Adipose tissue (tissue), 3 donors: ENCODE results near the gene EXOC8. TPM values are rescaled to one million over a fixed set of nuclear protein-coding genes. Genes with fewer than 3 reads are reported as not detected.

Source experiments
- H3K27ac ChIP-seq: one replicate; pipeline ENCODE4 v1.5.1; 2013; ENCODE audit warnings: low read depth, low read length
- WGBS, 3 donors: extraction: QIAGEN DNeasy Blood & Tissue Kit; methylation state at CpG; one replicate each; pipeline ENCODE4 v1.1.7; 2013; 5-methylcytosine and 5-hydroxymethylcytosine counted together
- polyA plus RNA-seq, 3 donors: library from polyadenylated mRNA; stranded (reverse); fragments of 200-250 nt; gene quantifications; one replicate each; pipeline ENCODE4 v1.2.3, GENCODE V29; 2013
- donor health status: healthy with polysubstance abuse.
- donor health status: Bipolar disorder and iron deficiency.
- donor health status: healthy.

EXOC8 gene, protein sequence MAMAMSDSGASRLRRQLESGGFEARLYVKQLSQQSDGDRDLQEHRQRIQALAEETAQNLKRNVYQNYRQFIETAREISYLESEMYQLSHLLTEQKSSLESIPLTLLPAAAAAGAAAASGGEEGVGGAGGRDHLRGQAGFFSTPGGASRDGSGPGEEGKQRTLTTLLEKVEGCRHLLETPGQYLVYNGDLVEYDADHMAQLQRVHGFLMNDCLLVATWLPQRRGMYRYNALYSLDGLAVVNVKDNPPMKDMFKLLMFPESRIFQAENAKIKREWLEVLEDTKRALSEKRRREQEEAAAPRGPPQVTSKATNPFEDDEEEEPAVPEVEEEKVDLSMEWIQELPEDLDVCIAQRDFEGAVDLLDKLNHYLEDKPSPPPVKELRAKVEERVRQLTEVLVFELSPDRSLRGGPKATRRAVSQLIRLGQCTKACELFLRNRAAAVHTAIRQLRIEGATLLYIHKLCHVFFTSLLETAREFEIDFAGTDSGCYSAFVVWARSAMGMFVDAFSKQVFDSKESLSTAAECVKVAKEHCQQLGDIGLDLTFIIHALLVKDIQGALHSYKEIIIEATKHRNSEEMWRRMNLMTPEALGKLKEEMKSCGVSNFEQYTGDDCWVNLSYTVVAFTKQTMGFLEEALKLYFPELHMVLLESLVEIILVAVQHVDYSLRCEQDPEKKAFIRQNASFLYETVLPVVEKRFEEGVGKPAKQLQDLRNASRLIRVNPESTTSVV
- polyA plus RNA-seq, result 1 to 10 TPM; 2.9 to 5.3 (median 3.7) TPM

DNA sequence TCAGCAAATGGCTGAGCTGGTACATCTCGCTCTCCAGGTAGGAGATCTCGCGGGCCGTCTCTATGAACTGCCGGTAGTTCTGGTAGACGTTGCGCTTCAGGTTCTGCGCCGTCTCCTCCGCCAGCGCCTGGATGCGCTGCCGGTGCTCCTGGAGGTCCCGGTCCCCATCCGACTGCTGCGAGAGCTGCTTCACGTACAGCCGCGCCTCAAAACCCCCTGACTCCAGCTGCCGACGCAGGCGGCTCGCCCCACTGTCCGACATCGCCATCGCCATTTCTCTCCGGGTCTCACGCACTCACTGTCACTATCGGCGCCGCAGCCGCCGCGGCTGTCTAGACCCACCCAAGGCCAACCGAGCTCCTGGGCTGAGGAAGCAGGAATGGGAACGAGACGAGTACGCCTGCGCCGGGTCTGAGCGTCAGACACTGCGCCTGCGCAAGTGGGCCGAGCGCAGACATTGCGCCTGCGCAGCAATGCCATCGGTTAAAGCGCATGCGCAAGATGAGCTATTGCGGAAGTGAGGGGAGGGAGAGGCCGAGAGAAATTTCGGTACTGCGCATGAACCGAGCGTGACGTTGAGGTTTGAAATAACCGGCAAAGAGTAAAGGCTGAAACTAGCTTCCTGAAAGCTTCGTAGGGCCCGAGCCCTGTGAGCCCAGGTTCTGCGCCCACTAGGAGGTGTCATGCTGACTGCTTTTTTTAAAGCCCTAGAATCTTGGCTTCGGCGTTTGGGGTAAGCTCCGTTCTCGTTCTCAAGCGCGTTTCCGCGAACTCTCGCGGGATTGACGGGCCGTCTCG, at the start of gene EXOC8:
EXOC8 (minus strand) TSS at position 381 of the 798 bp plus-strand sequence; CDS start at position 274, 107 bp downstream.
- peak within 1 kb of the TSS; percentile 53 for H3K27ac ChIP-seq
- 0 to 1% (median 0%) methylated on average over 74 of the region's 74 CpGs for WGBS, 3 donors

DNA sequence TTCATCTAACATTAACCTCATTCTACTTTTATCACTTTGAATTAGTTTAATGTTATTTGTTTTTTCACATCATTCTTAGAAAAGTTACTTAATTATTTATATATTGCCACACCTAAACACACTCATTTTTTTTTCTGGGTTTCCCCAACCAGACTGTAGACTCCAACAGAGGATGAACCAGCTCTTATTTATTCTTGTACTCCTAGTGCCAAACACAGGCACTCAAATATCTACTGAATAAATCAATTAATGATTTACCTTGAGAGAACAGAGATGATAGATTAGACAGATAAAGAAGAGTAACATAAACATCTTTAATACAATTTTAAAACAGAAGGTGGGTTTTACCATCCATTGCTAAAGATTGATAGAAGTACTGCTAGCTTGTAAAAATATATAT, 48.8 kb upstream of the EXOC8 start:
- no peak overlapping the region for H3K27ac ChIP-seq

DNA sequence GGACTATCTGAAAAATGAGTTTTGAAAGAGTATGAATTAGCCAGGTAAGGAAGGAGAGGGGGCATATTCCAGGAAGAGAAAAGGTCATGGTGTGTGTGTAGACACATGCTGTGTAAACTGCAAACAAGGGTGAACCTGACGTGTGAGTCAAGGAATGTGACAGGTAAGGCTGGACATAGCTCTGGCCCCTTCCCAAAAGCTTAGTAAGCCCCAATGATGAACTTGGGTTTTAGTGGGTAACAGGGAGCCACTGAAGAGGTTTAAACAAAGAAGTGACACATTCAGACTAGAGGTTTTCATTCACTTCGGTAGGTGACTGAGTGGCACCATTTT, 47.7 kb upstream of the EXOC8 start:
- 63 to 93% (median 91%) methylated on average over 2 of the region's 2 CpGs for WGBS, 3 donors
- no peak overlapping the region for H3K27ac ChIP-seq

DNA sequence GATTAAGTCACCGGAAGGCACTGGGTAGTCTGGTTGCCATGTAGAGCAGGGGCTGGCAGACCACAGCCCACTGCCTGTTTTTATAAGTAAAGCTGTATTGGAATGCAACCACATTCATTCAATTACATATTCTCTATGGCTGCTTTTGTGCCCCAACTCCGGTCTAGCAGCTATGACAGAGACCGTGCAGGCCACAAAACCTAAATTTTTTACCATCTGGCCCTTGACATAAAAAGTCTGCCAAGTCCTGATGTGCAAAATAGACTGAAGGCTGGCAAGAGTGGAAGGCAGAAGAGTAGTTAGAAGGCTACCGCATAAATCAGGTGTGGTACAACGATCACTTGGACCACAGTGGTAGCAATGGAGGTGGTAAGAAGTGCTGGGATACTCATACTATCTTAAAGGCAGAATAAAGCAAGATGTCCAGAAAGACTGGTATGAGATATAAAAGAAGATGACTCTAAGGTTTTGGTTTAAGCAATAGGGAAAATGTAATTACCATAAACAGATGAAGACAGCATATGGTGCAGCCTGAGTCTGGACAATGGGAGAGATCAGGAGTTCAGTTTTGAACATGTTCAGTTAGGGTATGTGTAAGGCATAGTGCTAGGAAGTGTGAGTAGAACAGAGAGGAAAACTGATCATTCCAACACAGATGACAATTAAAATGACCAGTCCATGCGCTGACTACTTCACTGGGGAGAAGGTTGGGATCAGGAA, 47.2 kb upstream of the EXOC8 start:
- H3K27ac ChIP-seq, result no peak overlapping the region
- 93 to 98% (median 94%) methylated on average over 6 of the region's 6 CpGs for WGBS, 3 donors

DNA sequence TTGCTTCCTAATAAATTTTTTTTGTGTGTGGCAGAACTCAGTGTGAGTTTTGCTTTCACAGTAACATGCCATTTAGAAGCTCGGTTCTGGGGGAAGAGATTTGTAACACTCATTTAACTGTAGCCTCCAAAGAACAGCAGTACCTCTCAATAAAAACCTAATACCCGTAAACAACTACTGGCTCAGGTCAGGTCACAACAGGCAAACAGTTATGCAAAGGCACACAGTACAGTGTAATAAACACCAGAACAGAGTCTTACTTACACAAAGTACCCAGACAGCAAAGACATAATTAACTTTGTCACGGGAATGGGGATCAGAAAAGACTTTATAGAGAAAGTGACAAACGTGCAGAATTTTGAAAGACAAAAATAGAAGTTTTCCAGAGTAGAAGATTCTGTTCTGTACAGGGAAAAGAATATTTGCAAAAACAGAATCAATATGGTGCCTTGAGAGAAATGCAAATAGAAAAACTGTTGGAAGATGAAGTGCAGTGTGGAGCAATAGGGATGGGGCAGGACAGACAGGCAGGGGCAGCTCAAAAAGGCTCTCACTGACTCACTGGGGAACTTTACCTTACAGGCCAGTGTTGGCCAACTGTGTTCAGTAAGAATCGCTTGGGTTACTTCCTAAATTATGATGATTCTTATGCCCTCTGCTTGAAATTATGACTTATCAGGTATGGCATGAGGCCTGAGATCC, 45.7 kb upstream of the EXOC8 start:
- H3K27ac ChIP-seq, result no peak overlapping the region
- 66 to 77% (median 70%) methylated on average over 5 of the region's 5 CpGs for WGBS, 3 donors

DNA sequence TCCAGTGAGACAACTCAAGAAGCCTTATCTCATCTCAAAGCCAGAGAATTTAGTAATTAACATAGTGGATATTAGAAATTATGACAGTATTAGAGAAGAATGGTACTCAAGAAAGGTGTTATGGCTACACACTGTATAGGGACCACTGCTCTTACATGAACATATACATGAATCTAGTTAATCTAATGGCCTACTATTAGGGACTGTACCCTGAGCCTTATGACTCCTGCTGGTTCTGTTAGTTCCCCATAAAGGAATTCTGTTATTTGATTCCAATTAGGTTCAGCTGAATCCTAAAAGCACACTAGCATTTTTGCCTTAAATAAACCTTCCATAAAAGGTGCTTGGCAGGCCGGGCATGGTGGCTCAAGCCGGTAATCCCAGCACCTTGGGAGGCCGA, 44.8 kb upstream of the EXOC8 start:
- H3K27ac ChIP-seq, result no peak overlapping the region
- WGBS, 3 donors, result 86 to 95% (median 87%) methylated on average over 3 of the region's 3 CpGs

DNA sequence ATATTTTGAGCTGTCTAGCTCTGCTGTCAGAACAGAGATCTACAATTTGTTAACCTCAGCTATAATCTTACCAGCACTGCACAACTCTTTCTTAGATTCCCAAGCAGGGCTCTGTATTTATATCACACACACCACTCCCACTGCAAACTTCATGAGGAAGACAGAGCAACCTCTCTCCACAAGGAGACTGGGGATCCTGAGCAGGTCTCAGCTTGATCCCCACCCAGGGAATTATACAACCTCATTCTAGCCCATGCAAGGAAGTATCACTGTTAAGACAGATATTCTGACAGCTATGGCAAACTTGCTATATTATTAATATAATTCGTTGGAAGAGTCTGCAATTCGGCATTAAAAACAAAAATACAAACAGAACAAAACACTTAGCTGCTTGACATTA, 44.1 kb upstream of the EXOC8 start:
- WGBS, 3 donors, result 65 to 78% (median 68%) methylated on average over 2 of the region's 2 CpGs
- no peak overlapping the region for H3K27ac ChIP-seq

DNA sequence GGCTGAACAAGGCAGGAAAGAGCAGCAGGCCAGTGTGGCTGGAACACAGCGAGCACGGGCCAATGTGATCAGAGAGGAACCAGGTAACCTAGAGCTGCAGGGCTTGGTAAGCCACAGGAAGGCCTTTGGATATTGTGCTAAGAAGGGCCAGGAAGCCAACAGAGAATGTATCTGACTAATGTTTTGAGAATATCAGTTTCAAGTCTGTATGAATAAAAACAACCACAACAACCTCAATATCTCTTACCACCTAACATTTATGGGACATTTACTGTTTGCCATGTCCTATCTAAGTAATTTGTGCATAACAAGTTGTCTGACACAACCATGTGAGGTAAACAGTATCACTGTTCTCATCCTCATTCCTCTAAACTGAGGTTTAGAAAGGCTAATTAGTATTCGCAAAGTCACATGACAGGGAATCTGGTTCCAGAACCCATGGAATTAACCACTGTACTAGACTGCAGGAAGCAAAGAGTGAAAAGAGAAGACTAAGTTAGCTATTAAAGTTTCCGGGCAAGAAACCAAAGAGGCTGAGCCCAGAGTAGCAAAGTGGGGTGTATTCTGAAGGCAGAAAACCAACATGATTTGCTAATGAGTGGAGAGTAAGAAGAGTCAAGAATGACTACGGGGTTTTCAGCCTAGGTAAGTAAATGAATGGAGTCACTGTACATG, 39.4 kb upstream of the EXOC8 start:
- H3K27ac ChIP-seq, result no peak overlapping the region
- WGBS, 3 donors, result 63 to 69% (median 65%) methylated on average over 5 of the region's 5 CpGs

DNA sequence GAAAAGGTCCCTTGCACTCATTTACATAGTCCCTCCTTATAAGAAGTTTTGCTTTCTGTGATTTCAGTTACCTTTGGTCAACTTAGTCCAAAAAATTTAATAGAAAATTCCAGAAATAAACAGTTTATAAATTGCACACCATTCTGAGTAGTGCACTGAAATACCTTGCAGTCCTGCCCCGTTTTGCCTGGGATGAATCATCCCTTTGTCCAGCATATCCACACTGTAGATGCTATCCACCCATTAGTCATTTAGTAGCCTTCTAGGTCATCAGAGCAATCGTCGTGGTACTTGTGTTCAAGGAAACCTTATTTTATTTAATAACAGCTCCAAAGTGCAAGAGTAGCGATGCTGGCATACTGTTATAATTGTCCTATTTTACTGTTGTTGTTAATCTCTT, 38.4 kb upstream of the EXOC8 start:
- WGBS, 3 donors, result 56 to 74% (median 64%) methylated on average over 4 of the region's 4 CpGs
- H3K27ac ChIP-seq, result no peak overlapping the region

DNA sequence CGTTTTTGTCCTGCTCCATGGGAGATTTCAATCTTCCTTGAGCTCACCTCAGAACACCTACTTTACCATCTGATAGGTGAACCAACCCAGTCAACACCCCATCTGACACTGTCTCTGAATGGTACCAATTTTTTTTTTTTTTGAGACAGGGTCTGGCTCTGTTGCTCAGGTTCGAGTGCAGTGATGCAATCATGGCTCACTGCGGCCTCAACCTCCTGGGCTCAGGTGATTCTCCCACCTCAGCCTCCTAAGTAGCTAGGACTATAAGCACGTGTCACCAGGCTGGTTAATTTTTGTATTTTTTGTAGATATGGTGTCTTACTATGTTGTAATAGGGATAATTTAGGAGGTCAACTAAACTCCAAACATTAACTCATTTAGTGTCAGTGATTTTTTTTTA, 36.7 kb upstream of the EXOC8 start:
- 83 to 89% (median 87%) methylated on average over 4 of the region's 4 CpGs for WGBS, 3 donors
- no peak overlapping the region for H3K27ac ChIP-seq

DNA sequence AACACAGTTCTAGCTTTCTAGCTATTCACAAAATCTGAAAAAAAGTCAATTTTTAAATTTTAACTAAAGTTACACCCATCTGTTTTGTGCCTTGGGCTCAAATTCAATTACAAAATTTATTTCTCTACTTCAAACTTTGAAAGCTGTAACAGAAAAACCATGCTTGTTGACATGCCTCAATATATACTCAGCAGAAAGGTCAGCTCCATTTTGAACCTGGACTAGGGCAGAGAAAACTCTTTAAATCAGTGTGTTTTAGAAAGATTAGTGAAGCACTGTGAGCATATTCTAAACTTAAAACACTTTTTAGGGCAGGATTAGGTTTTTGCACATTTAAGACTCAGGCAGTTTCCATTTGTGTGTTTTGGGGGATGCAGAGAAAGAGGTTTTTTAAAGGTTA, 34.8 kb upstream of the EXOC8 start:
- no peak overlapping the region for H3K27ac ChIP-seq

DNA sequence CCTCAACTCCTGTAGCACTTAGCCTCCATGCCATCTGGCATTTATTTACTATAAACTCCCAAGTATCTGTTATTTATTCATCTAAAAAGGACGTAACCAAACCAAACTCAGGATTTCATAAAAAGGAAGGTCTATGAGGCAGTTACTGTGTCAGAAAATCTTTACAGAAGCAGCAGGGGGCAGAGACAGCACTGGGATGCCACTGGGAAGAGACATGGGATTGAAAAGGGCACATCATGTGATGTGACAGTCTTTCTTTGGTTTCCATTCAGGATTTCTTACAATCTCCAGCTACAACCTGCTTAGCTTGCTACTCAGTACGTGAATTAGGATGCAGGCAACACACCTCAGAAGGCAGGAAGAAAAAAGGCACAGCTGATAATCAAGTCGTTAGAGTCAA, 31.6 kb upstream of the EXOC8 start:
- 73 to 87% (median 86%) methylated on average over 3 of the region's 3 CpGs for WGBS, 3 donors
- no peak overlapping the region for H3K27ac ChIP-seq

DNA sequence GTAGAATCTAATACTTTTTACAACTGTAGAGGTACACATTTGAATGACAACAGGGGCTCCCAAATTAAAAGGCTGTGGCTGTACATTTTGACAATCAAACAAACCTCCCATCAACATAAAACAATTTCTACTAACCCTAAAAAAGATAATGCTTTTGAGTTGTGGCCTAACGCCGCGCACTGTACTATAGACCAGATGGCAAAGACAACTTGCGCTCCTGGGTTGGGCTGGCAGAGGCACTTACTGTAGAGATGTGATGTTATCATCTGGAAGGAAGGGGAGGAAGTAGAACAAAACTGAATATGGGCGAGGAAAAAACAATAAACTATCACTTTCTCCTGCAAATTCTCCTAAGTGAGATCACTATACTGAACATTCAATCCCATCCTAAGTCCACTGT, 26.5 kb upstream of the EXOC8 start:
- WGBS, 3 donors, result 81 to 91% (median 89%) methylated on average over 5 of the region's 5 CpGs
- no peak overlapping the region for H3K27ac ChIP-seq

DNA sequence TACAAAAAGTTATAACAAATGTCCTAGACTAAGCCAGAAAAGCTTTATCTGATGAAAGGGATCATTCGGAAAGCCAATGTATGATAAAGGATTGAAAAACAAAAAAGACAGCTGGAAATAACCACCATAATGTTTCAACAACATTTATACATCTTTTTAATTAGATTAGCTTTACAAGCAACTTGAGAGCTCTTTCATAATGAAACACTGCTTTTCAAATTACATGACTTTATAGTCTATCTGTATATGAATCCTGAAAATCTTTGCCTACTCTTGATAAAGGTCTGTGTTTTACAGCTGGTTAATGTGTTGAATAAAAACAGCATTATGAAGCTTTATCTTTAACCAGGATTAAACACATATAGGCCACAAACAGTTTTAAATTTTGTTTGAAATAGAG, 26.0 kb upstream of the EXOC8 start:
- H3K27ac ChIP-seq, result no peak overlapping the region
- WGBS, 3 donors, result 85 to 93% (median 86%) methylated on average over 1 of the region's 1 CpG

DNA sequence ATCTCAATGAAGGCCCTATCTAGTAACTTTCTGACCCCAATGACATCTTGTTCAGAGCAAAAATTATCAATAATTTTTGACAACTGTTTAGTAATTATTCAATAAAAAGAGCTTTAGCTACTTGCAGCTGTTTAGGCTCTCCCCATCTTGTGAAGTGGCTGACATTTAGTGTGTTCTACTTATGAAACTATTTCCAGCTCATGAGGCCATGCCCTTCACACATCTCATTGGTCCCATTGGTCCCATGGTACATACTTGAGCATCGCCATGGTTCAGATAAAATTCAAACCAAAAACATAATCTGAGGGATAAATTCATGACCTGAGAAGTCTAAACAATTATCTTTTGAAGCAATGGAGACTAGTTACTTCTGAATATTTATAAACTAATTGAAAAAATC, 24.7 kb upstream of the EXOC8 start:
- H3K27ac ChIP-seq, result no peak overlapping the region
- 86 to 100% (median 89%) methylated on average over 1 of the region's 1 CpG for WGBS, 3 donors

DNA sequence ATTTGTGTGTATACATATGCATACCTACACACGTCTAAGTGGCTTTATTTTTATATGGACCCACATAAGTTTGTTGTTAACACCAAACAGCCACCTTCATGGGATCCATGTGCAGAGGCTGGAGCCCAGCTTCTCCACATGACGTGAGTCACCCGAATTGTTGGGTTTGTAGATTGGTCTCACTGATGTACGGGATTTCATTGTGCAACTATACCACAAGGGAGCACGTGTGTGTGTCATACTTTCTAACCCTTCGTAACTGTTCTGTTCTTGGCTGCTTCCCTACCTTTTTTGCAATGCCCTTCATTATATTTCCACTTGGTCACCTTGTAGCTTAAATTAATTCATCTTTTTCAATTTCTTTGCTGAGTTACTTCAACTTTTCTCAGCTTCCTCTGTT, 21.5 kb upstream of the EXOC8 start:
- WGBS, 3 donors, result 47 to 82% (median 48%) methylated on average over 6 of the region's 6 CpGs
- H3K27ac ChIP-seq, result no peak overlapping the region

DNA sequence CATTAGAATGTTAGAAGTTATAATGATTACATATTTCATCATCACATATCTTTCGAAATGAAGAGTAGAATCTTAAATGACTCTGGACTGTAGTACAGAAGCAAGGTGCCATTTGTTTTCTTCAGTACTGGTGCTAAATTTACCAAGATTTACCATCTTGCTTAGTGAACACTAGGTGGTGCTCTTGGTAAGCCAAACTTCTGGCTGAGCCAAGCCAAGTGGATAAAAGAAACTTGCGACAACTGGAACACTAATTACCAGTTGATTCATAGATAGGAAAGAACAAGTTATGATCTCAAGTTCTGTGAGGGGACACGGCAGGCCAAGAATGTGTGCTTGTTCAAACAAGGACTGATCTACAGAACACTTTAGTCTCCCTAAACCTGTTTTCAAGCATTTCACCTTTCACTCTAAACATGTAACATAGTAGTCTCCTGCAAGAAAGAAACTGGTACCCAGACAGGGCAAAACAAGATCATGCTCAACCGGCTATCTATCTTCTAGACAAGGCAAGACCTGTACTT, 20.2 kb upstream of the EXOC8 start:
- WGBS, 3 donors, result 12 to 18% (median 17%) methylated on average over 4 of the region's 4 CpGs
- H3K27ac ChIP-seq, result no peak overlapping the region
